Erythroblast (primary cell): ENCODE results near the gene RBFOX1.

Source experiments
- GATA1 ChIP-seq: IDR thresholded peaks from 2 replicates; pipeline ENCODE4 v1.6.1; 2011; ENCODE audit warnings: low read depth, mild to moderate bottlenecking, control low read depth, low read length, moderate library complexity
- POLR2A ChIP-seq: IDR thresholded peaks from 2 replicates; pipeline ENCODE4 v1.6.1; 2011; ENCODE audit warnings: mild to moderate bottlenecking, low read length

- TF ChIP-seq POLR2A, result no peak
- TF ChIP-seq GATA1, result no peak
Measured at GRCh38 chr16:7317982-7318381, 14.7 kb upstream of the RBFOX1 start.
